Activated T-cell treated with anti-CD3 and anti-CD28 coated beads, Interleukin-2, amount 50 U/mL, for 4 hours (primary cell): ENCODE data around the gene OR2T27. TPM values are rescaled to one million over a fixed set of nuclear protein-coding genes. Genes with fewer than 3 reads are reported as not detected.

Source experiments
- ATAC-seq, 2 donors: fragments of 200-7000 bp; cut with Tn5 transposase; one replicate each; pipeline ENCODE4 v1.10.0; 2021
- DNase-seq: peaks from one replicate; pipeline ENCODE4 v3.0.0-alpha.2; 2020
- H3K27me3 Mint-ChIP-seq: one replicate; pipeline ENCODE4 v1.8.0; 2021; ENCODE audit warnings: low read depth, mixed read lengths
- H3K36me3 Mint-ChIP-seq: one replicate; pipeline ENCODE4 v1.8.0; 2022; ENCODE audit warnings: mixed read lengths; ENCODE audit not compliant: insufficient read depth
- H3K4me1 Mint-ChIP-seq: one replicate; pipeline ENCODE4 v1.8.0; 2021; ENCODE audit warnings: low read depth, mixed read lengths
- H3K4me3 Mint-ChIP-seq: one replicate; pipeline ENCODE4 v1.8.0; 2021; ENCODE audit warnings: mild to moderate bottlenecking, moderate library complexity, mixed read lengths
- H3K9me3 Mint-ChIP-seq: one replicate; pipeline ENCODE4 v1.8.0; 2021; ENCODE audit warnings: mixed read lengths
- total RNA-seq, 3 donors: library from RNA; stranded (reverse); gene quantifications; one replicate each; pipeline ENCODE4 v1.2.1, GENCODE V29; 2021

The OR2T27 gene
- total RNA-seq, 3 donors from 2014 or later: not detected

DNA sequence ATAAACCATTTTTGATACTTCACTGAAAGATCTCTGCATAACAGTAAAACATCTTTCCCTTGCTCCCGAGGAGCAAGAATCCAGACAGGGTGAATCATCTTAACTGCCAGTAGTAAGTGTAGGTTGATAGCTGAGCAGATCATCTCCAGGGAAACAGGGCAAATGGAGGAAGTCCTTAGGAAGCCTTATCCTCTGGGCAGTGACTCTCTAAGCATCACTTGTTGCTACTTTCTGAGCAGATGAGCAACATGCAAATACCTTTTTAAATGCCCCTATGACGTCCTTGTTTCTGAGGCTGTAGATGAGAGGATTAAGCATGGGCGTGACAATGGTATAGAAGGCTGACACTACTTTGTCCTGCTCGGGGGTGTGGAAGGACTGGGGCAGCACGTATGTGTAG lies 29.4 kb downstream of the OR2T27 start:
- no peaks in the 10 kb centered on the region for H3K4me1 Mint-ChIP-seq
- DNase-seq (no peak), ATAC-seq (no peak)
- H3K27me3 Mint-ChIP-seq: no peaks in the 10 kb centered on the region
- H3K4me3 Mint-ChIP-seq: no peak overlapping the region
- H3K36me3 Mint-ChIP-seq: no peaks in the 10 kb centered on the region
- H3K9me3 Mint-ChIP-seq: no peaks in the 10 kb centered on the region

DNA sequence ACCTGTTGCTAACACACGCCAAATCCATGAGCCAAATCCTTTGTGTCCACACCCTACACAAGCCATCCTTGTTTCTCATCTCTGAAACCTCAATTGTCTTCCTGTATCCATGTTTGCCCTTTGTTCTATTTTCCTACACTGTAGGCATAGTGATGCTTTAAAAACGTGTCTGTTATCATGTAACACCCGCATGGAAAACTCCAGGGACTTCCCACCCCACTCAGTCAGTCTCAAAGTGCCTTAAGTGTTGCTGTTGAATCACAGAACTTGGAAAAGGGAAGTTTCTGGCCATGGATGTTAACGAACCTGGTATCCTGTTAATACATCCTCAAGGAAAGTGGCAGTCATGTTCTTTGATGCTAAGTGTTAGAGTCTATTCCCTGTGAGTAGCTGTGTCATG lies 30.2 kb downstream of the OR2T27 start:
- ATAC-seq: no peak
- H3K4me1 Mint-ChIP-seq: no peaks in the 10 kb centered on the region
- no peaks in the 10 kb centered on the region for H3K9me3 Mint-ChIP-seq
- no peak for DNase-seq
- no peaks in the 10 kb centered on the region for H3K36me3 Mint-ChIP-seq
- H3K27me3 Mint-ChIP-seq: no peaks in the 10 kb centered on the region
- no peak overlapping the region for H3K4me3 Mint-ChIP-seq

DNA sequence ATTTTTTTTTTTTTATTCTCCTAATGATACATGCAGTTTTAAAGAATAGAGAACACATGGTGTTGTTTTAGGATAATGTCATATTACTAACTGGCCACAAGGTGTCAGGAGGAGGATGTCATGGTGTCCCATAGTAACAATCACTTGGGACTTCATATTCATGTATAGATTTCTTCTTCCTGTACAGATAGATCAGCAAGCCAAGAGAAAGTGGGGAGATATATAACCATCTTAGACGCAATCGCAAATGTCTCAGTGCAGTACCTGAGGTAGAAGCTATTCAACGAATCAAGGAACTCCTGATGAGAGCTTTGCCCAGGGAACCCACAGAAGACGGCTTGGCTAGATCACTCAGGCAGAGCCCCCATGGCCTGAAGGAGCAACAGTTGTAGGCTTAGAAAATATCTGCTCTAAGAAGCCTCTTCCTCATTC lies 32.7 kb downstream of the OR2T27 start:
- no peak for DNase-seq
- Mint-ChIP-seq H3K4me1 (peaks cover 2% of the 10 kb centered on the region), H3K9me3 (no peaks in the 10 kb centered on the region), H3K4me3 (no peak overlapping the region), H3K27me3 (no peaks in the 10 kb centered on the region), H3K36me3 (no peaks in the 10 kb centered on the region)
- peak; percentile 50 to 82 for ATAC-seq

DNA sequence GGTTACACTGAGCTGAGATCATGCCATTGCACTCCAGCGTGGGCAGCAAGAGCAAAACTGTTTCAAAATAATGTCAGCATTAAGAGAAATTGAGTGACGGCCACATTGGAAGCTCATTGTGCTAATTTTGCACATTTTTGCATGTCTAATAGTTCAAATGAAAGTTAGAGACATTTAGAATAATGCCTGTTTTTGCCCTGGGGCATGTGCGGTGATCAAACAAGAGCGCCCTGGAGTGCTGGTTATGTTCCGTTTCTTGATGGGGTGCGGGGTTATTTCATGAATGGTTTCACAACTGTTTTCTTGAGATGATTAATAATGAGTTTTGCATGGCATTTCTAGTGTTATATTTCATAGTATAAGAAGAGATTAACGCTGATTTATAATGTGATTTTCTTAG lies 33.6 kb downstream of the OR2T27 start:
- Mint-ChIP-seq H3K4me1 (peaks cover 2% of the 10 kb centered on the region), H3K27me3 (no peaks in the 10 kb centered on the region), H3K9me3 (no peaks in the 10 kb centered on the region), H3K4me3 (no peak overlapping the region), H3K36me3 (no peaks in the 10 kb centered on the region)
- ATAC-seq (no peak), DNase-seq (no peak)

DNA sequence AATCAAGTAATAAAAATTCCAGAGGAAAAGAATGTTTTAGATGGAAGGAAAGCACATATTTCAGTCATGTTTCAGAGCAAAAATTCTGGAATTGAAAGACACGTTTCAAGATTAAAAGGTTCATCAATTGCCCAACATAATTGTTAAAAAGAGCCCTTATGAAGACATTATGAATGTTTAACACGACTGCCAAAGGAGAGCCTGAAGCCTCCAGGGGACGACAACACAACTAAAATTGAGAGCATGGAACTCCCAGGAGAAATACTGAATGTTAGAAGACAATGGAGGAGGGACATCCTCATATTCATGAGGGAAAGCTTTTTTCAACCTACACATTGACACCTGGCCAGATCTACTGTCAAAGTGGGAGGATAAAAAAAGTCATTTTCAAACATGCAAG lies 36.5 kb downstream of the OR2T27 start:
- Mint-ChIP-seq H3K4me1 (peaks cover 6% of the 10 kb centered on the region), H3K36me3 (no peaks in the 10 kb centered on the region), H3K9me3 (no peaks in the 10 kb centered on the region), H3K4me3 (no peak overlapping the region), H3K27me3 (no peaks in the 10 kb centered on the region)
- DNase-seq: peak; percentile 27
- no peak for ATAC-seq

DNA sequence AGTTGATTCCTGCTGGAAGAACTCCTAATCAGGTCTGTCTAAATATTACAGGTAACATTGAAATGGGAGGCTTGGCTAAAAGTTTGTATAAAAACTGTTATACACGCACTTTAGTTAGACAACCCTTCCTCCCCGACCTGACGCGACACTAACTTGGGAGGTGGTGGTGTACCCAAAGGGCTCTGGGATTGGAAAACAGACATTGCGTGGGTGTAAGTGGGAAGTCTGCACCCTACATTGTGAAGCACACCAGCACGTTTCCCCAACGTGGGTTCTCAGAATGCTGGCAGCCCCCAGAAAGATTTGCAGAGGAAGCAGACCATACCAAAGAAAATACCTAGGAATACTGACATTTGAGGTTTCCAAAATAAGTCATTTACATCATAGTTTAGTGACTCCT lies 37.2 kb downstream of the OR2T27 start:
- Mint-ChIP-seq H3K27me3 (no peaks in the 10 kb centered on the region), H3K4me1 (peaks cover 7% of the 10 kb centered on the region), H3K4me3 (no peak overlapping the region), H3K36me3 (no peaks in the 10 kb centered on the region), H3K9me3 (no peaks in the 10 kb centered on the region)
- ATAC-seq: no peak
- DNase-seq: no peak

- ATAC-seq (peak; percentile 75 to 79), DNase-seq (no peak)
- Mint-ChIP-seq H3K4me1 (peaks cover 10% of the 10 kb centered on the region), H3K27me3 (peaks cover 2% of the 10 kb centered on the region), H3K4me3 (no peak overlapping the region), H3K36me3 (no peaks in the 10 kb centered on the region), H3K9me3 (no peaks in the 10 kb centered on the region)
These were observed 41.6 kb downstream of the OR2T27 start for GRCh38 chr1:248613742-248614141.

- Mint-ChIP-seq H3K4me3 (no peak overlapping the region), H3K4me1 (peaks cover 8% of the 10 kb centered on the region), H3K27me3 (peaks cover 2% of the 10 kb centered on the region), H3K36me3 (no peaks in the 10 kb centered on the region), H3K9me3 (no peaks in the 10 kb centered on the region)
- DNase-seq (no peak), ATAC-seq (peak; percentile 62 to 67)
These were observed 43.4 kb downstream of the OR2T27 start for GRCh38 chr1:248611883-248612414.

DNA sequence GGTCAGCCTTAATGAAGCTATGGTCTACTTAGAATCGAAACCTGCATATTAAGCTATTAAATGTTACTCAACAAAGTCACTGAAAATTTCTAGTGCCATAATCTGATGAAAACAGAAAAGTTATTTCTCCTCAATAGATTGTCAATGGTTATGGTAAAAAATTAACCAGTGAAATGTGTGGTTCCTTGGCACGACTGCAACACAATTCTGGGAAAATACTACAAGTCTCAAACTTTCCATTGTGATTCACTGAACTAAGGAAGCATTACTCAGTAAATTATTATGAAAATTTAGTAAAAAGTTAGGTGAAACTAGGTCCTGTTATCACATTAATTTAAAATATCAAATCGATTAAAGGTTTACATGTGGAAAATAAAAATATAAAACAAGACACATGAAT lies 45.0 kb downstream of the OR2T27 start:
- no peaks in the 10 kb centered on the region for H3K36me3 Mint-ChIP-seq
- H3K9me3 Mint-ChIP-seq: no peaks in the 10 kb centered on the region
- H3K27me3 Mint-ChIP-seq: peaks cover 2% of the 10 kb centered on the region
- no peak for ATAC-seq
- no peak for DNase-seq
- H3K4me1 Mint-ChIP-seq: peaks cover 10% of the 10 kb centered on the region
- H3K4me3 Mint-ChIP-seq: no peak overlapping the region

Other genes starting within 250 kb of the OR2T27 start
- gene OR2T2, start 209.9 kb downstream of the OR2T27 start, total RNA-seq: not detected
- not detected for gene OR2T3, start 182.2 kb downstream of the OR2T27 start, total RNA-seq
- not detected for gene OR2T5, start 166.9 kb downstream of the OR2T27 start, total RNA-seq
- gene OR2G6, start 147.5 kb downstream of the OR2T27 start, total RNA-seq: not detected
- not detected for gene OR2T29, start 92.8 kb downstream of the OR2T27 start, total RNA-seq
- gene OR2T34, start 80.8 kb downstream of the OR2T27 start, total RNA-seq: not detected
- gene OR2T10, start 57.8 kb downstream of the OR2T27 start, total RNA-seq: not detected
- not detected for gene OR2T11, start 20.4 kb downstream of the OR2T27 start, total RNA-seq
- gene OR2T35, start 10.2 kb downstream of the OR2T27 start, total RNA-seq: not detected
- gene OR14I1, start 47.2 kb upstream of the OR2T27 start, total RNA-seq: not detected
- not detected for gene LYPD8, start 100.2 kb upstream of the OR2T27 start, total RNA-seq
- 10 to 100 TPM; 14.9 to 16.4 (median 16.1) TPM for gene SH3BP5L, start 170.4 kb upstream of the OR2T27 start, total RNA-seq
- 10 to 100 TPM; 35.9 to 38.3 (median 37.2) TPM for gene ZNF672, start 182.7 kb upstream of the OR2T27 start, total RNA-seq
- gene ZNF692, start 203.6 kb upstream of the OR2T27 start, total RNA-seq: 10 to 100 TPM; 59.8 to 72.6 (median 70.1) TPM